Stomach (tissue), 4 donors: ENCODE data around the gene KPNA6.
"Not testable (repeated sequence)": the region's sequence is repeated elsewhere in the genome, so short reads cannot be mapped to it uniquely, and the experiment has no call there.

Experiments used
- CTCF ChIP-seq, 7 experiments: fragments of 450-650 bp in 4 of 7; fragments of 200-600 bp in 3 of 7; sonication (generic) in 3 of 7; IDR thresholded peaks; one replicate each; pipeline ENCODE4 v1.5.1; 2016 to 2019; ENCODE audit warnings: antibody characterized with exemption in 7 of 7, control low read depth in 2 of 7, mild to moderate bottlenecking in 1 of 7
- EP300 ChIP-seq: sonication (generic); formaldehyde crosslinking; IDR thresholded peaks from one replicate; pipeline ENCODE4 v1.6.1; 2017; ENCODE audit warnings: antibody characterized with exemption
- POLR2AphosphoS5 ChIP-seq, 3 donors: sonication (generic); formaldehyde crosslinking; IDR thresholded peaks; one replicate each; pipeline ENCODE4 v1.6.1; 2016; ENCODE audit warnings: antibody characterized with exemption in 3 of 3

- not testable (repeated sequence) for TF ChIP-seq CTCF (IDR thresholded peaks at IDR 0.05); EP300; POLR2AphosphoS5 (IDR thresholded peaks at IDR 0.05)
Observed at GRCh38 chr1:32123361-32123760, 15.5 kb downstream of the KPNA6 start.
